ENCODE results near the gene SFRP5.

Gene SFRP5

DNA sequence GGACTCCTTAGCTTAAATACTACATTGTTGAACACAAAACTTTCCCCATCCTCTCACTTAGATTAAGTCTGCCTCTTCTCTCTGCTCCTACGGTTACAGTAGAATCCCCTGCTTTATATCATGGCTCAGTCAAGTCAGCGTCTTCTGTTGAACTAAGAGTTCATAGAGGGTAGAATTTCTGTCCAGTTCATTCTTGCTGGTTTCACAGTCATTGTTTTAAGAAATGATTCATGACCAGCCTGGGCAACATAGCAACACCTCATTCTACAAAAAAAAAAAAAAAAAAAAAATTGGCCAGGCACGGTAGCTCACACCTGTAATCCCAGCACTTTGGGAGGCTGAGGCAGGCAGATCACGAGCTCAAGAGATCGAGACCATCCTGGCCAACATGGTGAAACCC is 38.5 kb downstream of the SFRP5 start:
- no peak for DNase-seq

DNA sequence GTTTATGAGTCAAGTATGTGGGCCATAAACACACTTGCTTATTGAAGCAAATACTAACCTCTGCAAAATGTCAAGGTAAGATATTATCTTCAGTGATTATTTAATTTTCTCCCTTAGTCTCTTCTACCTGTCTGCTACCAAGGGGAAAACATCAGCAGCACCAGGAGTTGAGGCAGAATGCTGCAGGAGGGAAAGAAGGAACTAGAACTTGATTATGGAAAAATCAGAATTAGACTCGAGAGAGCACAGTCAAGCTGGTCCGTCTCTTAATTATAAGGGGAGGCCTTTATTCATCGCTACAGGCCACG is 39.8 kb downstream of the SFRP5 start:
- no peak for DNase-seq

DNA sequence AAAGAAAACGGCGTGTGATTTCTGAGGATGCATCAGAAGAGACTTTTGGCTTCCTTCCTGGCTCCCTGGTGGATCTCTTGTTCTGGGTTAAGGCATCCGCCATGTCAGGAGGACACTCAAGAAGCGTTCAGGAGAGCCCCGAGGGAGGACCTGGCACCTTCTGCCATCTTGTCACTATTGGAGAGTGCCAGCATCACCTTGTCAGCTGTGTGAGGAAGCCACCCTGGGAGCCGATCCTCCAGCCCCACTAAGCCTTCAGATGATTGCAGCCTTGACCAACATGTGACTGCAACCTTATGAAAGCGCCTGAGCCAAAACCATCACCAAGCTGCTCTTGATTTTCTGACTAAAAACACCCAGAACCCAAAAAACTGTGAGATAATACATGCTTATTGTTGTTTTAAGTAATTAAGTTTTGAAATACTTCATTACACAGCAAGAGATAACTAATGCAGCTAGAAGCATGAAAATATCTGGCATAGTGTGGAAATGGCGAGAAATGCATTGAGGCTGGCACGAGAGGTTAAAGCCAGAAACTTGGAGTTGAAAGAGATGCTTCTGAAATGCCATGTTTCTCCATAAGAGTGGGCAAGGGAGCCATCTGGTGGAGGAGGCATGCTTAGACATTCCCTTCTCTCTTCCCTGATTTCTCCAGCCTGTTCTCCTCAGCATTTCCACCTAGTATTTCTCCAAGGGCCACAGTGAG is 40.3 kb downstream of the SFRP5 start:
- peak; percentile 43 for DNase-seq

DNA sequence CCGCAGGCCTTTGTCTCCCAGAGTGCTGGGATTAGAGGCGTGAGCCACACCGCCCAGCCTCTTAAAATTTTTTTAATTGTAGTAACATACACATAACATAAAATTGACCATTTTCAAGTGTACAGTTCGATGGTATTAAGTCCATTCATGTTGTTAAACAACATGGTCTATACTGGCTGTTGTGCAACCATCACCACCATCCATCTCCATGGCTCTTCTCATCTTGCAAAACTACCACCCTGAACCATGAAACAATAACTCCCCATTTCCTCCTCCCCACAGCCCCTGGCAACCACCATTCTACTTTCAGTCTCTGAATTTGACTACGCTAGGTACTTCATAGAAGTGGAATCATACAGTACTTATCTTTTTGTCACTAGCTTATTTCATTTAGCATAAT is 42.8 kb downstream of the SFRP5 start:
- DNase-seq = no peak

DNA sequence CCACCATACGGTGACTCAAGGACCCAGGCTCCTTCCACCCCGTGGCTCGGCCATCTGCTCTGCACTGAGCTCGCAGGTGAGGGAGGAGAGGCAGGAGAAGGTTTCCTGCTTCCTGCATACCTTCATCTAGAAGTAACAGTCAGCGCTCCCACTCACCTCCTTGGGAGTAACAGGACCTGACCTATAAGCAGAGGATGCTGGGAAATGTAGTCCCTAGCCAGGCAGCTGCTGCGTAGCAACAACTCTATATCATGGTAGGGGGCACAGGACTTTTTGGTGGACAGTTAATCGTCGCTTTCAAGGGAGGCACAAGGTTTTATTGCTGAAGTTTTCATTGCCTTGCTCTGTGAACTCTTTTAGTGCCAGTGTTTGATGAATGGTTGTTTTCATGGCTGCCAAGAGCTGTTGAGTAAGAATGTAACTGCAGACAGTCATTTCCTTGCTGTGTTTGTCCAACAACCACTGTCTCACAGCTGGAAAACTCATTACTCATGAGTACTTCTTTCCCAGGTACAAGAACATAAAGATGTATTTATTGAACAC is 45.1 kb downstream of the SFRP5 start:
- DNase-seq = no peak

DNA sequence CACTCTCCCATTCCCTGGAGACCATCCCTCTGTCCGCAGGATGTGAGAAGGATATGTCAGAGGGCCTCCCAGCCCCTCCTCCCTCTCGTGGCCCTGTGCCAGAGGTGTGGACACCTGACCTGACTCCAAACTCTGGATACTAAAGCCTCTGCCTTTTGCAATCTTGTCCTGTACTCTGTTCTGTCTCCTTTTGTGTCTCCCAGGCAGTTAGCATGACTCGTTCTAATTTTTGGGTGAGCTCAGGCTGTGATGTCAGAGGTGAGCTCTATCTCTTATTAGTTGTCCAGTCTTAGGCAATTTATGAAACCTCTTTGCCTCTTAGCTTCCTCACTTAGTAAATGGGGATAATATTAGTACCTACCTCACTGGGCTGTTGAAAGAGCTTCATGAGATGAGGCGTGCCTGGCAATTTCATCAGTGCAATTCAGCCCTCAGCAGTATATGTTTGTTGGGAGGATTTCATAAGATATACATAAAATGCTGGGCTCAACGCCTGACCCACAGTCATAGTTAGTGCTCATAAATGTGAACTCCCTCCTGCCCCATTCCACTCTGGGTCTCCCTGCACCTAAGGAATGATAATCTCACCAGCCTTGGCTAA is 47.4 kb downstream of the SFRP5 start:
- DNase-seq = no peak

DNA sequence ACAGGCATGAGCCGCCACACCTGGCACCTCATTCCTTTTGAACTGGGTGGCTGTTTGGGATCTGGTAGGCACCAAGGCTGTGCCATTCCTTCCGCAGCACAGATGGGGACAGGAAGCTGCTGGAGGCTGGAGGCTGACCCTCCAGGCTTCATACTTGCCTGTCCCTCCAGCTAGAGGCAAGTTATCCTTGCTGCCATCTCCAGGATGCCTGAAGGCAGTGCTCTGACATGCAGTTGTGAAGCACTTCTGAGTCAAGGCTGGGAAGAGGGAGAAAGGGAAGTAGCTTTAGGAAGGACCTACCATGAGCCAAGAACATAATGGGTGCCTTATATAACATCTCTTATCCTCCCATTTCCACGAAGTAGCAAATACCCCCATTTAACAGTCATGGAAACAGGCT is 48.8 kb downstream of the SFRP5 start:
- DNase-seq = no peak

DNA sequence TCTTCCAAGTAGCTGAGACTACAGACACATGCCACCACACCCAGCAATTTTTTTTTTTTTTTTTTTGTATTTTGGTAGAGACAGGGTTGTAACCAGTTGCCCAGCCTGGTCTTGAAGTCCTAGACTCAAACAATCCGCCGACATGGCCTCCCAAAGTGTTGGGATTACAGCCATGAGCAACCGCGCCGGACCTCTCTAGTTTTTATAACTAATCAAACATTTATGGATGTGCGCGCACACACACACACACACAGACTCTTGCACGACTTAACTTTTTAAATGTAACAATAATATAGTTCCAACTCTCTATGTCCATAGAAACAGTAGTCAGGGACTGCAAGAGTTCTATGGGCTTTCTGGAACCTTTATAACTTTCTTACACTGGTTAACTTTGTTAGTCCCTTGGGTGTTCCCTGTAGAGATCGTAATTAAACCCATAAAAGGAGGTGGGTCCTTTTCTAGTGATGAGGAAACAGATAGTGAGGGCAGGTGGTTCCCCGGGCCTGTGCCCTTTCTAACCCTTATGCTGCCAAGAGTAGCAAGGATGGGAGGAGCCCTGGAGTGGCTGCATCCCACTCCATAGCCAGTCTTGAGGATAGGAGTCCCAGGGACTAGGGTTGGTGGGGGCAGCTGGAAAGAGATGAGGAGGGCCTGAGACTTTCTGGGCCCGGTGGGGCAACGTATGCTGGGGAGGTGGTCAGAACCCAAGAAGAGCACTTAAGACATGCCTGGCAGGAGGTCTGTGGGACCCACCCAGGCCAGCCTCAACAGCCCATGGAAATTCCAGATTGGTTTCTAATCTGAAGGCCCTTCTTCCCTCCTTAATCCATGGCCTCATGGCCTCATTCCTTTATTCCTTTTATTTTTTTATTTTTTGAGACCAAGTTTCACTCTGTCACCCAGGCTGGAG is 49.7 kb downstream of the SFRP5 start:
- no peak for DNase-seq

DNA sequence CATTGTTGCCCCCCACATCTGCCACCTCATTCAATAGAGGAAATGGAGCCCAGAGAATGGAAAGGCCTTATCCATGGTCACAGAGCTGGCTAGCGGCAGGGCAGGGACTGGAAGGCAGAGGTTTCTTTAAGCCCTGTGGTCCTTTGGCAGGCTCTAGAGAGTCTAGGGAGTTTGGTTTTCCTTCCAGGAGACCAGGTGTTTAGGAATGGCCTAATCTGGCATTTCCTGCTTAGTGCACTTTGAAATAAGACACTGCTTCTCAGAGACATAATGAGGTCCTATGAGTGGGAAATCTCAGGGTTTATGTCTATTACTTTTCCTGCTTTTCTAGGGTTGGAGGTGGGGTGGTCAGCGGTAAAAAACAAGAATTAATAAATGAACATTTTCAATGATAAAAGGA is 52.2 kb downstream of the SFRP5 start:
- no peak for DNase-seq

DNA sequence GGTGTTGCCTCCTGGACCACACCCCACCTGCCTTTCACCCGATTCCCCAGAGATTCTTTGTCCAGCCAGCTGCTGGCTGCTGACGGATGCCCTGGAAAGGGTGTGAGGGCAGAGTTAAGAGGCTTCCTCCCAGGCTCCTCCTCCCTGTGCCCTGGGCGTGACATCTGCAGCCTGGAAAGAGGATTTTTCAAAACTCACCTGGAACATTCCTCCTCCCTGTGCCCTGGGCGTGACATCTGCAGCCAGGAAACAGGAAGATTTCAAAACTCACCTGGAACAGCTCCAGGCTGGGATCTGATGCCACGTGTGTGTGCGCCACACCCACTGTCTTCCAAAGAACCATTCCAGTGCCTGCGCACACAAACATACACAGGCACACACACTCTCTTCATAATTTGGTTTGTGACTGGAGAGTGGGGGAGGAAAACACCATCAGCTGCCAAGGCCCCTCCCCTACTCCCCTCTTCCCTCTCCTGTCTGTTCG is 53.1 kb downstream of the SFRP5 start:
- peak; percentile 22 for DNase-seq

DNA sequence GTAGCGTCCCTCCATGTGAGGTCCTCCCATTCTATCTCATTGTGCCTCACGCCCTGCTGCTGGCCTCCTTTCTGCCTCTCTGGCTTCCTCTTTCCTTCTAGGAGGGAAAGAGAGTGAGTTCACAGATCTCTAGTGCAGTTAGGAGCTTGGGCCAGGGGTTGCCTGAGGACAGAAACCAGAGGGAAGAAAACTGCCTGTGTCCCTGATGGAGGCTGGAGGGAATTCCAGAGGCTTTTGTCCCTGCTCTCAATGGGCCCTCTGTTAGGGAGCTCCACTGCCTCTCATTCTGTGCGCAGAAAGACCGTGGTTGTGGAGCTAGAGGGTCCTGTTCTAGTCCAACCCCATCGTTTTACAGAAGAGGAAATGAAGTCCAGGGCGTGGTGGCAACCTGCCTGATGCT is 53.6 kb downstream of the SFRP5 start:
- no peak for DNase-seq

DNA sequence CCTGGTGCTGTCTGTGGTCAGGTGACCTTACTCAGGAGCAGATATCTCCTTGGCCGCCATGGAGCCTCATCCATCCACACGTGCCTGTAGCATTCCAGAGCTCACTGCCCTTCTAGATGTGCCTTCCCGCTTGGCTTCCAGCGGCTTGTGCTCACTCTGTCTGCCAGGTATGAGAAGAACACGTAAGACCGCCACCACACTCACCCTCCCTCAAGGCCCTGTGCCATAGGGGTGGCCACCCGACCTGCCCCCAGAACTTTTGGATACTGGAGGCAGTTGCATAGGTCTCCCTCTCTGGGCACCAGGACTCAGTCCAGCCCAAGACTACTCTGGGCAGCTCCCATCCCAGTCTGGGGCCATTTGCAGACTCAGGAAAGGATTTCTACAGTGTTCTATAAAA is 54.2 kb downstream of the SFRP5 start:
- DNase-seq = no peak

Measured in NCI-H2227 treated with DMSO at 0.1 percent for 48 hours (cell line).